NCI-H2196 (cell line): ENCODE results near the gene ST6GALNAC6.
"Not testable (repeated sequence)": the region's sequence is repeated elsewhere in the genome, so short reads cannot be mapped to it uniquely, and the experiment has no call there.

ENCODE experiments used
- DNase-seq: peaks from one replicate; lab custom pipeline; 2025; ENCODE audit not compliant: unreplicated experiment; lab: John Stamatoyannopoulos, UW

ST6GALNAC6 gene

DNA sequence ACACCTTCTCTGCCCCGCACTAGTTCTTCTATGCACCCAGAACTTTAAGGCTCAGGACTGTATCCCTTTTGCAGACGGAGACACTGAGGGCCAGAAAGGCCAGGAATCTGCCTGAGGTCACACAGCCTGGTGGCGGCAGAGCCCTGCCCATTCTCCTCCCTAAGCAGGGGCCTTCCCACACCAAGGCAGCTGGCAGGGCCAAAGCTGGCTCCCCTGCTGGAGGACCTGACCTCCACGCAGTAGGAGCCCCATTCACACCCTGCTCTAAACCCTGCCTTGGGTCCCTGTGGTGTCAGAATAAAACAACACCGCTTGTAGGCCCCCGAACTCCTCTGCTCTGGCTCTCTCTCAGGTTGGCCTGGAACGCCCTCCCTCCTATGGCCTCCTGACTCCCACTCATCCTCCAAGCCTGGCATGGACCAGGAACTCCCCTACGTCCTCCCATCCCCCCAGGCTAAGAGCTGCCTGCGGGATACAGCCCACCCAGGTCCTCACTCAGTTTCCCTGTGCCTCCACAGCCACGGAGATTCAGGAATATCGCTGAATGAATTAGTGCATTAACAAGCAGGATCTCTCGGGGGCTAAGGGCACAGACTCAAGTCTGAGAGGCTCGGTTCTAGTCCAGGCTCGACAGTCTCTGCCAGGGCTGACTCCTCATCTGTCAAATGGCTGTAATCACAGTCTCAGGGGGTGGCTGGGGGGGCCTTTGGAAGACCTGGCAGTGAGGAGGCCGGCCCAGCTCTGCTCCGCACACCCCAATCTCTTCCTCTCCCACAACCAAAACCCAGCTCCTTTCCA, 2.8 kb downstream of the ST6GALNAC6 start:
- no peak for DNase-seq

GRCh38 chr9:127895811-127896210, 3.6 kb downstream of the ST6GALNAC6 start:
- no peak for DNase-seq

DNA sequence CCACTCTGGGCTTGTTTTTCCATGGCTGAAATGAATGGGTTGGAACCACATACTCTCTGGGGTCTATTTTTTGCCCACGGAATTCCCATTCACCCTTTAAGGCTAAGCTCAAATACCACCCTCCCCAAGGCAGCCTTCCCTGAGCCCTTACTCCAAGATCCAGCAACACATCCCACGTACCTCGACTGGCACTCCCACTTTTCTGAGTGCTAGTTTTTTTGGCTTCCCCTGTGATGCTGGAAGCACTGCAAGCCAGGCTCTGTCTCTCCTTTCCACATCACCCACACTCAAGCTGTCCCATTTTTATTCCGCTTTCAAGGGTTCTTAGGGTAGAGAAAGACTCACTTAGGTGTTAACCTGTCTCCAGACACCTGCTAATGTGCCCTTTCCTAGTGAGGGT, 6.0 kb downstream of the ST6GALNAC6 start:
- DNase-seq, result no peak

DNA sequence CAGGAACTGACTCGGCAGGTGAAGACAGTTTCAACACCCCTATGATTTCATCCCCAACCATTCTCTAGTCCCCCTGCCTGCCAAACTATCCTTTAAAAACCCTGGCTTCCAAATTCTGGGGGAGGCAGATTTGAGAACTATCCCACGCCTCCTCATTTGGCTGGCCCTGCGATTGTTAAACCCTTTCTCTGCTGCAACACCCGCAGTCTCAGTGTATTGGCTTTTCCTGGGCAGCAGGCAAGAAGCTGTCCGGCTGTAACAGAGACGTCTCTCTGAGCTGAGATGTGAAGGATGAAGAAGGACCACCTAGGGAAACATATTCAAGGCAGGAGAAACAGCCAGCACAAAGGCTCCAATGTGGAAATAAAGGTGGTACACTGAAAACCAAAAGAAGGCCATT, 6.6 kb downstream of the ST6GALNAC6 start:
- DNase-seq, result no peak

- no peak for DNase-seq
Observed at GRCh38 chr9:127890053-127890452, 9.3 kb downstream of the ST6GALNAC6 start.

DNA sequence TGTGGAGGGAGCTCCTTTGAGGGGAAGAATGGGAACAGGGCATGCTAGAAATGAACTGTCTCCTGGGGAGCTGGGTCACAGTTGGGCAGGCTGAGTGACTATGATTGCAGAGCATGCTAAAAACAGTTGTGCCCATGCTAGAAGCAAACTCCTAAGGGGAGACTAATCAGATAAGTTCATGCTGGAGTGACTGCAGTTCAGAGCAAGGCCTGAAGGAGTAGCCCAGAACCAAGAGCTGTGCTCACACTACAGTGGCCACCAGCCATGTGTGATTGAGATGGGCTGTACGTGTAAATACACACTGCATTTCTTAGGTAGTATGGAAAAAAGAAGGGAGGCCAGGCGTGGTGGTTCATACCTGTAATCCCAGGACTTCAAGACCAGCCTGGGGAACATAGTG, 11.6 kb downstream of the ST6GALNAC6 start:
- DNase-seq, result no peak

DNA sequence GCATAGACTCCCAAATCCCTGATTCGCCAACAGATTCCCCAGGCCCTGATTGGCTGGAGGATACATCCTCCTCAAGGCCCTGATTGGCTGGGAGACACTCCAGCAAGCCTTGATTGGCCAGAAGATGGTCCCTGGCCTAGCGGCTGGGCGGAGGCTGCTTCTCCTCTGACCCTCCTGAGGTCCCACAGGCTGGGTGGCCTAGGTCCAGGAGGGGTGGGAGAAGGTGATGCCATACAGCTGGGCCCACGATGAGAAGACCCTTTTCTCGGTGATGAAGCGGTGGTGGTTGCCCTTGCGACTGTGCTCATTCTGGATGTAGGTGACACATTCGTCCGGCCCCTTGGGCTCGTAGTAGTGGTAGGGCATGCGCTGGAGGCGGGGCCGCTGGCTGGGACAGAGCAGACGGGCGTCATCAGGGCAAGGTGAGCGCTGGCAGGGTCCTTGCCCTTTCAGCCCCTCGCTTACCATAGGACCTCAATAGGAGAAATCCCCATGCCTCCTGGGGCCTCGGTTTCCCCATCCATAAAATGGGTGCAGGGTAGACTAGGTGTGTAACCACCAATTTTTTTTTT, 12.9 kb downstream of the ST6GALNAC6 start:
- DNase-seq, result no peak

- no peak for DNase-seq
Observed at GRCh38 chr9:127885508-127886281, 13.7 kb downstream of the ST6GALNAC6 start.

DNA sequence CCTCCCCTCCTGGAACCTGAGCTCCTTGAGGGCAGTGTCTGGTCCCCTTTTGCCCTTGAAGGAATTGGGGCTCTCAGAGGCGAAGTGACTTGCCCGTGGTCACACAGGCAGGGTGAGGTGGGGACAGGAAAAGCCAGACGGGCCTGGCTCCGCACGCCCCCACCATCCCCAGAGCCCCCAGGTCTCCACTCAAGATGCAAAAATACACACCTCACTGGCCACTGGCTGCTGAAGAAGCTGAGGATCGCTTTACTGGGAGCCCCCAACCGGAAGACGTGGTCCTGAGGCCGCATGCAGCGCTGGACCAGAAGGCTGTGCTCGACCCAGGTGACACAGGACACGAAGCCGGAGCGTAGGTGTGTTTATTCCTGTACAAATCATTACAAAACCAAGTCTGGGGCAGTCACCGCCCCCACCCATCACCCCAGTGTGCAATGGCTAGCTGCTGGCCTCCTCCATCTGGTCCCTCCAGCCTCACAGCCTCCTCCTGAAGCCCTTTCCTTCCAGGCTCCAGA, 14.4 kb downstream of the ST6GALNAC6 start:
- DNase-seq, result no peak

DNA sequence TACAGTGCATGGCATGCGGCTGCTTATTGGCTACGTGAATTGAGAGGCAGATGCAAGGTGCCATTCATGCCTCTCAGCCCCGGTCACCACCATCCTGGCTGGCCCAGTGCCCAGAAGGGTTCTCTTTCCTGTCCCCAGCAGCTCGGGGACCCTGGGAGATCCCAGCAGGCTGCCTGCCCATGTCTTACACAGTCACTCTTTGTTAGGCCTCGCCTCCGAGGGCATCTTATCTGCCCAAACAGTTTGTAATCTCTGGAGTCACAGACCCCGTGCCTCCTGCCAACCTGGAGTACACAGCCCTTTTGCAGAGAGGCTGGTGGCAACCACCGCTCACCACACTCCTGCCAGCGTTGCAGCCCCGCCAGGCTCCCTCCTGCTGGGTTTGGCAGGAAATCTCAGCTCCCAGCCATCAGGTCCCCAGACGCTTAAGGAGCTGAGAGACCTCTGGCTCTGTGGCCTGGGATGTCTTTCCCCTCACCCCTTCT, 14.9 kb downstream of the ST6GALNAC6 start:
- peak; percentile 67 for DNase-seq

DNA sequence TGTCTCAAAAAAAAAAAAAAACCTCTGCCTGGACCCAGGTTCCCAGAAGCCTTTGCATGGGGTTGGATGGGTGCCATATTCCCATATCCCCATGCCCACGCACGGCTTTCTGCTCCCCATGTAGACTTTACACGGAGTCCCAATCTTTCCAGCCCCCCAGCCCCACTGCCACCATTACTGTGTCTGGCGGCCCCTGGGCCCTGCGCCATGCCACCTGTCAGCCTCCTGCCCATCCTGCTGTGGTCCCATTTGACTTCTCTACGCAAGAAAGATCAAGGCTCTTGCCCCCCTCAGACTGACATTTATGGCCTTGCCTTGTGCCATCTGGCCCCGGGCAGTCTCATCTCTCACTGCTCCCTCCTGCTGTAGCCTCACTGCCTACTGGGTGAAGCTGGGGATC, 15.4 kb downstream of the ST6GALNAC6 start:
- no peak for DNase-seq

DNA sequence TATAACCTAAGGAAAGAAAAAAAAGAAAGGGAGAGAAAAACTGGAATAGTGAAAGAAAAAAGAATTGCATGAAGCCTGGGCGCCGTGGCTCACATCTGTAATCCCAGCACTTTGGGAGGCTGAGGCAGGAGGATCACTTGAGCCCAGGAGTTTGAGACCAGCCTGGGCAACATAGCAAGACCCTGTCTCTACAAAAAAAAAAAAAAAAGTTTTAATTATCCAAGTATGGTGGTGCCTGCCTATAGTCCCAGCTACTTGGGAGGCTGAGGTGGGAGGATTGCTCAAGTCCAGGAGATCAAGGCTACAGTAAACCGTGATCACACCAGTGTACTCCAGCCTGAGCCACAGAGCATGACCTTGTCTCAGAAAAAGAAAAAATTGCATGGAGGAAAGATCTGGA, 17.7 kb downstream of the ST6GALNAC6 start:
- not testable (repeated sequence) for DNase-seq

DNA sequence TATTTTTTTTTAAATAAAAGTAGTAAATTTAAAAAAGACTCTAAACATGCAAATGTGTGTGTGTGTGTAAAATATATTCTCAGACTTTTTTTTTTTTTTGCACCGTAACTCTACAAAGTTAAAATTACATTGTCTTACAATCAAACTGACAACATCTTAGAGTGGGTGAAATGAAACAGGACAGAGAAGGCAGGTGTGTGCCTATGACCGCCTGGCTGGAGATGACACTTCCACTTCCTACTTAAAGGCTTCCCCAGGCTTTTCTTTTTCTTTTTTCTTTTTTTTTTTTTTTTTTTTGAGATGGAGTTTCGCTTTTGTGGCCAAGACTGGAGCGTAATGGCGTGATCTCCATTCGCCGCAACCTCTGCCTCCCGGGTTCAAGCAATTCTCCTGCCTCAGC, 19.3 kb downstream of the ST6GALNAC6 start:
- DNase-seq, result no peak

DNA sequence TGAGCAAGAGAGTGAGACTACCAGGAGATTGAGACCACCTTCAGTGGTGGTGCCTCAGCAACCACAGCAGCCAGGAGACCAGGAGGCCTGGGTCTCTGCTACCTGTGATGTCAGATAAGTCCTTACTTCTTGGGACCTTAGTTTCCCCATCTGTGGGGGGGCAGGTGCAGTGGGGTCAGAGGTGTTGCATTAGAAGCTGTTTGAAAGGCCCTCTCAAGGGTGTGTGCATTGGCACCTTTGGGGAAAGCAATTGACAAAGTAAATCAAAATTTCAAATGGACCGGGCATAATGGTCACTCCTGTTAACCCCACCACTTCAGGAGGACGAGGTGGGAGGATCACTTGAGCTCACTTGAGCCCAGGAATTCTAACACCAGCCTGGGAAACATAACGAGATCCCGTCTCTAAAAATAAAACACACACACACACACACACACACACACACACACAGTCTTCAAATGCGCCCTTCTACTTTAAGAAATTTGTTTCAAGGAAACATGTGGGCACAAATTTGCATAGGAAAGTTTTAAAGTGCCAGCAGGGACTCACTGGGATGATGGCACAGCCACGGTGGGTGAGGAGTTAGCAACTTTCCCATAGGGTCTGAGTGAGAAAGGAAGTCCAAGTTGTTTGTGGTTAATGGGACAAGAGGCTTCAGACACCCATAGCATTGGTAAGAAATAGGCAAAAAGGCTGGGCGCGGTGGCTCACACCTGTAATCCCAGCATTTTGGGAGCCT, 20.6 kb downstream of the ST6GALNAC6 start:
- no peak for DNase-seq

DNA sequence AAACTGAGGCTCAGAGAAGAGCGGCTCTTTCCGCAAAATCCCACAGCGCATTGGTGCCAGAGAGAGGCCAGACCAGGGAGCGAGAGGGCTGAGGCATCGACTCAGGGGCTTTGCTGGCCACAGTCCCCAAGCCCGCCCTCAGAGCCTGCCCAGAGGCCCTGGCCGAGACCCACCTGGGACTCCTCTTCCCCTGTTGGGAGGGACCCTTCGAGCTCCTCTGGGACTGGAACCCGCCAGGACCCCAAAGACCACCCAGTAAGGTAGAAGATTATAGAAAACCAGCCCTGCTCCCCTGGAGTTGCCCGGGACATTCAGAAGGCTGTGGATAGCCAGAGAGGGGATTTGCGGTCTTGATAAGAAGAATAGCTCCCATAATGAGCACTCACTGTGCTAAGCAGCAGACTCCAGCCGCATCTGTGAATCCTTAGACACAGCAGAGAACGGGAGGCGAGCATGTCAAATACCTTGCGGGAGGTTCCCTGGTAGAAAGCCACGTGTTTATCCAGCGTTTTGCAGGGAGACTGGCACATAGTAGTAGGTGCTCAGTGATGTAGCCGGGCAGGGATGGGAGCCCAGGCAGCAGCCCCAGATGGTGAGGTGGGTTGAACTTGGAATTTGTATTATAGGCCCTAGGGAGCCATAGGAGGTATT, 21.3 kb downstream of the ST6GALNAC6 start:
- DNase-seq, result no peak

DNA sequence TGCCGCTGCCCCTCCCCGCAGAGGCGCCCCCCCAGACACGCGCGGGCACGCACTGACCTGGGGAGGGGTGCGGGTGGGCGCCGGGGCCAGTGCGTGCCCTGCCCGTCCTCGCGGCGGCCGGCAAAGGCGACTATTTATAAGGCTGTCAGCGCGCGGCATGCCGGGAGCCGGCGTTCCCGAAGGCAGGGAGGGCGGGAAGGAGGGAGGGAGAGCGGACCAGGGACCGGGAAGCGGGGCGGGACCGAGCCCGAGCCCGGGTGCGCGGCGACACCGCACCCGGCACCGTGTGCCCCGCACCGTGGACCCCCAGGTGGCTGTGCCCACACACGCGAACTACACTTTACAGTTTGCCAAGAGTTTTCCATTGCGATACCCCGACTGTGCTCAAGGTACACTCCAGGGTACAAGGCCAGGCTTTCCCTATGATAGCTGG, 21.8 kb downstream of the ST6GALNAC6 start, which contains the start of gene AK1:
Gene AK1, minus strand, starts transcription at position 110 of the 433 bp plus-strand sequence. CDS start 3,058 bp downstream, outside the sequence.
- peak; percentile 67 for DNase-seq

DNA sequence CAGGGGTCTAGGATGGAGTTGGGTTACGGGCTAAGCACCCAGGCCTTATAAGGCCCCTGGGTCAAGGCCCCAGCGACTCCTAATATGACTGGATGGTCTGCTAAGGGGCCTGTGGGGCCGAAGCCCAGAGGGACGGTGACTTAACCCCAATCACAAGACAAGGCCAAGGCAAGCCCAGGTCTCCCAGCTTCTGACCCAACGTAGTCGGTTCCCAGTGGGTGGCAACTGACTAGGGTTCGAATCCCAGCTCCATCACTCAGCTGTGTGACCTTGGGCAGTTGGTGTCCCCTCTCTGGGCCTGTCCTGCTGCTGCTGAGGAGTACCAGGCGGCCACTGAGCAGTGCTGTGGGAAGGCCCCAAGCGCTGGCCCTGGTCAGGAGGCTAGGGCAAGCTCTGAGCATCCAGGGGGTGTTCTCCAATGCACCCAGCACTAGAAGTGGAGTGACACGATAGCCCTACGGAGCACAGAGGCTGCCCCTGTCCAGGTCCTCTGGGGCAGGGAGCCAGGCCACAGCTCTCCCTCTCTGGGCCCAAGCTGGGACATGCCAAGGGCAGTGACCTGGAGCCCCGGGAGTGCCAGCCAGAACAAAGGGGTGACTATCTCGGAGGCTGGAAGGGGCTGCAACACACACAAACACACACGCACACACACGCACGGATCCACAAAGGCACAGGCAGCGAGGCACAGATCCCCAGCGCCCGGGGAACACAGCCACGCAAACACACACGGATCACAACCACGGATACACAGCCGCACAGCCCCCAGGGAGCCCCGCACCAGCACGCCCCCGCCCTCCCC, 22.4 kb downstream of the ST6GALNAC6 start:
- DNase-seq, result no peak

- no peak for DNase-seq
Observed at GRCh38 chr9:127876026-127876763, 23.2 kb downstream of the ST6GALNAC6 start.
